ENCODE data around the gene HTR6. TPM values are rescaled to one million over a fixed set of nuclear protein-coding genes. Genes with fewer than 3 reads are reported as not detected.

Gene HTR6
- total and polyA plus RNA-seq, 2 donors = 0.02 TPM; not detected in 1

GRCh38 chr1:19698181-19698580 is 33.5 kb downstream of the HTR6 start:
- WGBS = 99% methylated on average over 4 of the region's 4 CpGs
- Histone ChIP-seq H3K9me3 (ENCODE audit: control insufficient read depth in 2 of 2, insufficient read depth in 1 of 2, low read length in 1 of 2) (no peaks in the 10 kb centered on the region), H3K27me3 (ENCODE audit: control insufficient read depth in 2 of 2, insufficient read depth in 1 of 2, low read length in 1 of 2) (no peaks in the 10 kb centered on the region), H3K4me3 (ENCODE audit: low read length in 2 of 2) (no peak overlapping the region), H3K27ac (ENCODE audit: low read depth in 1 of 2, low read length in 1 of 2) (no peak overlapping the region), H3K4me1 (ENCODE audit: control insufficient read depth in 2 of 2, insufficient read depth in 2 of 2, low read length in 2 of 2) (no peaks in the 10 kb centered on the region), H3K36me3 (ENCODE audit: control insufficient read depth in 2 of 2, insufficient read depth in 2 of 2, low read length in 1 of 2) (no peaks in the 10 kb centered on the region)
- DNase-seq (ENCODE audit: low read depth in 6 of 9, low spot score in 9 of 9) = no peak

- WGBS = 98% methylated on average over 14 of the region's 14 CpGs
- Histone ChIP-seq H3K9me3 (ENCODE audit: control insufficient read depth in 2 of 2, insufficient read depth in 1 of 2, low read length in 1 of 2) (no peaks in the 10 kb centered on the region), H3K4me1 (ENCODE audit: control insufficient read depth in 2 of 2, insufficient read depth in 2 of 2, low read length in 2 of 2) (no peaks in the 10 kb centered on the region), H3K4me3 (ENCODE audit: low read length in 2 of 2) (no peak overlapping the region), H3K27me3 (ENCODE audit: control insufficient read depth in 2 of 2, insufficient read depth in 1 of 2, low read length in 1 of 2) (no peaks in the 10 kb centered on the region), H3K36me3 (ENCODE audit: control insufficient read depth in 2 of 2, insufficient read depth in 2 of 2, low read length in 1 of 2) (no peaks in the 10 kb centered on the region), H3K27ac (ENCODE audit: low read depth in 1 of 2, low read length in 1 of 2) (no peak overlapping the region)
- no peak for DNase-seq (ENCODE audit: low read depth in 6 of 9, low spot score in 9 of 9)
Observed at GRCh38 chr1:19700079-19700777, 35.6 kb downstream of the HTR6 start.

- Histone ChIP-seq H3K4me3 (ENCODE audit: low read length in 2 of 2) (no peak overlapping the region), H3K4me1 (ENCODE audit: control insufficient read depth in 2 of 2, insufficient read depth in 2 of 2, low read length in 2 of 2) (no peaks in the 10 kb centered on the region), H3K27ac (ENCODE audit: low read depth in 1 of 2, low read length in 1 of 2) (no peak overlapping the region), H3K27me3 (ENCODE audit: control insufficient read depth in 2 of 2, insufficient read depth in 1 of 2, low read length in 1 of 2) (no peaks in the 10 kb centered on the region), H3K9me3 (ENCODE audit: control insufficient read depth in 2 of 2, insufficient read depth in 1 of 2, low read length in 1 of 2) (no peaks in the 10 kb centered on the region), H3K36me3 (ENCODE audit: control insufficient read depth in 2 of 2, insufficient read depth in 2 of 2, low read length in 1 of 2) (no peaks in the 10 kb centered on the region)
- WGBS = 96% methylated on average over 3 of the region's 3 CpGs
- DNase-seq (ENCODE audit: low read depth in 6 of 9, low spot score in 9 of 9) = no peak
Observed at GRCh38 chr1:19703280-19703679, 38.6 kb downstream of the HTR6 start.

GRCh38 chr1:19704247-19705113 is 39.8 kb downstream of the HTR6 start:
- Histone ChIP-seq H3K9me3 (ENCODE audit: control insufficient read depth in 2 of 2, insufficient read depth in 1 of 2, low read length in 1 of 2) (no peaks in the 10 kb centered on the region), H3K27me3 (ENCODE audit: control insufficient read depth in 2 of 2, insufficient read depth in 1 of 2, low read length in 1 of 2) (no peaks in the 10 kb centered on the region), H3K4me1 (ENCODE audit: control insufficient read depth in 2 of 2, insufficient read depth in 2 of 2, low read length in 2 of 2) (no peaks in the 10 kb centered on the region), H3K4me3 (ENCODE audit: low read length in 2 of 2) (no peak overlapping the region), H3K27ac (ENCODE audit: low read depth in 1 of 2, low read length in 1 of 2) (no peak overlapping the region), H3K36me3 (ENCODE audit: control insufficient read depth in 2 of 2, insufficient read depth in 2 of 2, low read length in 1 of 2) (no peaks in the 10 kb centered on the region)
- WGBS = 61% methylated on average over 19 of the region's 19 CpGs
- peak in 7 of 9 donors; percentile 7 to 53 (median 22) for DNase-seq (ENCODE audit: low read depth in 6 of 9, low spot score in 9 of 9)

- H3K4me1 ChIP-seq (ENCODE audit: control insufficient read depth in 2 of 2, insufficient read depth in 2 of 2, low read length in 2 of 2) = no peaks in the 10 kb centered on the region
- no peak overlapping the region for H3K27ac ChIP-seq (ENCODE audit: low read depth in 1 of 2, low read length in 1 of 2)
- no peak overlapping the region for H3K4me3 ChIP-seq (ENCODE audit: low read length in 2 of 2)
- no peak for DNase-seq (ENCODE audit: low read depth in 6 of 9, low spot score in 9 of 9)
- no peaks in the 10 kb centered on the region for H3K36me3 ChIP-seq (ENCODE audit: control insufficient read depth in 2 of 2, insufficient read depth in 2 of 2, low read length in 1 of 2)
- 97% methylated on average over 4 of the region's 4 CpGs for WGBS
- no peaks in the 10 kb centered on the region for H3K9me3 ChIP-seq (ENCODE audit: control insufficient read depth in 2 of 2, insufficient read depth in 1 of 2, low read length in 1 of 2)
- no peaks in the 10 kb centered on the region for H3K27me3 ChIP-seq (ENCODE audit: control insufficient read depth in 2 of 2, insufficient read depth in 1 of 2, low read length in 1 of 2)
Observed at GRCh38 chr1:19705464-19705863, 40.8 kb downstream of the HTR6 start.

DNA sequence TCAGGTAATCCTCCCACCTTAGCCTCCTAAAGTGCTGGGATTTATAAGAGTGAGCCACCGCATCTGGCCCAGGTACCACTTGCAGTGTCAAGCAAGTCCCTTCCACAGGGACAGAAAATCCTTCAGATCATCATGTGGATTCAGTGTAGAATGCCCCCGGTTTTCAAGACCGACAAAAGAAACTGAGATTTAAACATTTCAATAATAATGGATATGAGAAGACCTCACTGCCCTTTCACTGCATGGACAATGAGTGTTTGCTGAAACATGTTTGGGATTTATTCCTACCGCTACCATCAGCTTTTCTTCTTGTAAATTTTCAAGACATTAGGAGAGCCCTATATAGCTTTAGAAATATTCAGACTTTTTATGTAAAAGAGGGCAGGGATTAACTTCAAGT is 41.5 kb downstream of the HTR6 start:
- no peak for DNase-seq (ENCODE audit: low read depth in 6 of 9, low spot score in 9 of 9)

DNA sequence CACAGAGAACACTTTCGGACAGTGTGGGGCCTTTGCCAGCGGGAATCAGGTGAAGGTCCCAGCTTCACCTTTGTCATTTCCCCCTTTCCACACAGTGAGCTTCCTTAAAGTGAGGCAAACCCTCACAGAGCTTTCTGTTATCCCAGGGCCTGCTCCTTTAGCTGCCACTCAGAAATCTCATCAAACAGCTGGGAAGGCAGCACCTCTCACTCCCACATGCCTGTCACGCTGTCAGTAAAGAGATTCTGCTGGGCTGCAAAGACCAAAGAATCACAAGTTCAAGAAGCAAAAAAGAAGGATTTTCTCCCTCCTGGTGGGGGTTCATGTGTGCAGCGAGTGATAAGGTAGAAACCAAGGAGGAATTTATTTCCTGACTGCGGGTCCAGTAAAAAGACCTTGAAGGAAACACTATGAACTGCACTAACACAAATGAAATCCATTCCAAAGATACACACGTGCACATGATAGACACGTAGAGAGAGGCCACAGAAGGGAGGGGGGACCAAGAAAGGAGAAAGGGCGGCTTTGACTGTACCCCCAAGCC is 44.0 kb downstream of the HTR6 start:
- DNase-seq (ENCODE audit: low read depth in 6 of 9, low spot score in 9 of 9) = no peak
- WGBS = 96% methylated on average over 8 of the region's 8 CpGs

More for the DNA sequence above, 41.5 kb downstream of the HTR6 start:
- Histone ChIP-seq H3K4me3 (ENCODE audit: low read length in 2 of 2) (no peak overlapping the region), H3K27me3 (ENCODE audit: control insufficient read depth in 2 of 2, insufficient read depth in 1 of 2, low read length in 1 of 2) (no peaks in the 10 kb centered on the region), H3K9me3 (ENCODE audit: control insufficient read depth in 2 of 2, insufficient read depth in 1 of 2, low read length in 1 of 2) (no peaks in the 10 kb centered on the region), H3K4me1 (ENCODE audit: control insufficient read depth in 2 of 2, insufficient read depth in 2 of 2, low read length in 2 of 2) (no peaks in the 10 kb centered on the region), H3K27ac (ENCODE audit: low read depth in 1 of 2, low read length in 1 of 2) (no peak overlapping the region), H3K36me3 (ENCODE audit: control insufficient read depth in 2 of 2, insufficient read depth in 2 of 2, low read length in 1 of 2) (no peaks in the 10 kb centered on the region)
- WGBS = 95% methylated on average over 4 of the region's 4 CpGs

DNA sequence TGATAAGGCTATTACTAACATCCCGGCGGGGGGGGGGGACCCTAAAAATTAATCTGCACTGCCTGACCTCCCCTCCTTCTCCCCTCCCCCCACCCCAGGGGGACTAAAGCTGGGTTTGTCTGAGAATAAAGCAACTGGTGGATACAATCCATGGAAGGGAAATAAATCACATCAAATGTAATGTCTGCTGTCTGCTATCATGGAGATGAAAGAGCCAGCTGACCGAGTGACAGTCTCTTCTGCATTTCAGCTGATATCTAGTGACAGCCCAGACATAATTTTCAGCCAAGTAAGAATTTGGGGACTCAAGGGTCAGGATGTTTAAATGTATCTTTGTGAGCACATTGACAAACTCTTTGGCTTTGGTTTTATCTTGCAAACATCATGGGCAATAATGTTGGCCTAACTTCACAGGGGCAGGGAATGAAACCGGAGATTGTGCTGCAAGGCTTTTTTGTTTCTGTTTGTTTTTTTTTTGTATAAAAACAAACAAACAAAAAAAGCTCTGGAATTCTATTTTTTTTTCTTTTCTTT is 44.7 kb downstream of the HTR6 start:
- Histone ChIP-seq H3K27ac (ENCODE audit: low read depth in 1 of 2, low read length in 1 of 2) (no peak overlapping the region), H3K36me3 (ENCODE audit: control insufficient read depth in 2 of 2, insufficient read depth in 2 of 2, low read length in 1 of 2) (no peaks in the 10 kb centered on the region), H3K9me3 (ENCODE audit: control insufficient read depth in 2 of 2, insufficient read depth in 1 of 2, low read length in 1 of 2) (no peaks in the 10 kb centered on the region), H3K27me3 (ENCODE audit: control insufficient read depth in 2 of 2, insufficient read depth in 1 of 2, low read length in 1 of 2) (no peaks in the 10 kb centered on the region), H3K4me1 (ENCODE audit: control insufficient read depth in 2 of 2, insufficient read depth in 2 of 2, low read length in 2 of 2) (no peaks in the 10 kb centered on the region), H3K4me3 (ENCODE audit: low read length in 2 of 2) (no peak overlapping the region)
- DNase-seq (ENCODE audit: low read depth in 6 of 9, low spot score in 9 of 9) = no peak
- 96% methylated on average over 4 of the region's 4 CpGs for WGBS

More for the DNA sequence above, 44.0 kb downstream of the HTR6 start:
- no peaks in the 10 kb centered on the region for H3K9me3 ChIP-seq (ENCODE audit: control insufficient read depth in 2 of 2, insufficient read depth in 1 of 2, low read length in 1 of 2)
- H3K4me3 ChIP-seq (ENCODE audit: low read length in 2 of 2) = no peak overlapping the region
- H3K27me3 ChIP-seq (ENCODE audit: control insufficient read depth in 2 of 2, insufficient read depth in 1 of 2, low read length in 1 of 2) = no peaks in the 10 kb centered on the region
- no peak overlapping the region for H3K27ac ChIP-seq (ENCODE audit: low read depth in 1 of 2, low read length in 1 of 2)
- H3K36me3 ChIP-seq (ENCODE audit: control insufficient read depth in 2 of 2, insufficient read depth in 2 of 2, low read length in 1 of 2) = no peaks in the 10 kb centered on the region
- no peaks in the 10 kb centered on the region for H3K4me1 ChIP-seq (ENCODE audit: control insufficient read depth in 2 of 2, insufficient read depth in 2 of 2, low read length in 2 of 2)
